Measurements from ENCODE around the gene KLK7. TPM values are rescaled to one million over a fixed set of nuclear protein-coding genes. Genes with fewer than 3 reads are reported as not detected.

KLK7 gene
- total RNA-seq, 1 donor from 2014 or later = not detected

DNA sequence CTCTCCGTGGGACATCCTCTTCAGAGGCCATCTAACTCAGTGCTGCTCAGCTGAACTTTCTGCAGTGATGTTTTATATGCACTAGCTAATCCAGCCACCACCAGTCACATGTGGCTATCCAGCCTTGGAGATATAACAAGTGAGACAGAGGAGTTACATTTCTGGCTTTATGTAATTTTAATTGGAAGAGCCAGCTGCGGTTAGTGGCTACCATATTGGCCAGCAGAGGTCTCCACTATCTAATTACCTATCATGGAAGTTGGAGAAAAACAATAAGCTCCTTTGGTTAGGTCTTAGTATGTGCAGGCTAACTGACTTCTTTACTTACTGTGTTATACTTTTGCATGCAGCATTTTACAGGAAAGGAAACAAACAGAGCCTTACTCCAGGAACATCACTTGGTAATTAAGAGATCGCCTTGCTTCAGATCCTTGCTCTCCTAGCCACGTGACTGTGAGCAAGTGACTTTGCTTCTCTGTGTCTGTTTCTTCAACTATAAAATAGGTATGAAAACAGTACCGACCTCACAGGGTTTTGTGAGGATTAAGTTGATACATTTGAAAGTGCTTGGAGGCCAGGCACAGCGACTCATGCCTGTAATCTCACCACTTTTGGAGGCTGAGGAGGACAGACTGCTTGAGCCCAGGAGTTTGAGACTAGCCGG lies 37.4 kb upstream of the KLK7 start:
- no peak overlapping the region for H3K27ac Mint-ChIP-seq
- no peak for DNase-seq (ENCODE audit: low spot score)
- H3K4me3 Mint-ChIP-seq (ENCODE audit: low read depth) = no peak overlapping the region
- intact Hi-C loops (cut with micrococcal nuclease) = no loop called here
- no peaks in the 10 kb centered on the region for H3K36me3 Mint-ChIP-seq (ENCODE audit: low read depth)
- H3K27me3 Mint-ChIP-seq (ENCODE audit: low read depth) = peaks cover 41% of the 10 kb centered on the region
- peaks cover 4% of the 10 kb centered on the region for H3K4me1 Mint-ChIP-seq (ENCODE audit: low read depth)
- H3K9me3 Mint-ChIP-seq = no peaks in the 10 kb centered on the region

DNA sequence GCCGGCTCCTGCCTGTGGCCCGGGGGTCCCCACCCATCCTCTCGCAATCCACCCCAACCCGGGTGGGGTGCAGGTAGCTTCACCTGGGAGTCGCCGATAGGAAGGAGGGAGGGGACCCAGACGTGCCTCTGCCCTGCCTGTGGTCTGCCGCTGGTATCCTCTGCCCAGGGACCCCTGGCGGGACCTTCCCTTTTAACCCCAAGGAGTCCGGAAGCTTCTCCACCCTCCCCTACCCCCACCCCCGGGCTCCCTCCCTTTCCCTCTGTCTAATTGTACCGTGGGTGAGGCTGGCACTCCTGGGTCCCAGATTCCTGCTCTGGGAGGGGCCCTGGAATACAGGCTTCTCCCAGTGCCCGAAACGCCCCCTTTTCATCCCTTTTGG lies 35.8 kb upstream of the KLK7 start, which contains the start of gene KLK10:
TSS of gene KLK10 (minus strand) at position 166 of the 382 bp plus-strand sequence. CDS start 579 bp downstream, outside the sequence.
- H3K4me3 Mint-ChIP-seq (ENCODE audit: low read depth) = no peak within 1 kb of the TSS
- no peaks in the 10 kb centered on the region for H3K9me3 Mint-ChIP-seq
- H3K27ac Mint-ChIP-seq = no peak within 1 kb of the TSS
- no peaks in the 10 kb centered on the region for H3K36me3 Mint-ChIP-seq (ENCODE audit: low read depth)
- peaks cover 48% of the 10 kb centered on the region for H3K27me3 Mint-ChIP-seq (ENCODE audit: low read depth)
- DNase-seq (ENCODE audit: low spot score) = no peak
- intact Hi-C loops (cut with micrococcal nuclease) = no loop called here
- H3K4me1 Mint-ChIP-seq (ENCODE audit: low read depth) = peaks cover 6% of the 10 kb centered on the region

DNA sequence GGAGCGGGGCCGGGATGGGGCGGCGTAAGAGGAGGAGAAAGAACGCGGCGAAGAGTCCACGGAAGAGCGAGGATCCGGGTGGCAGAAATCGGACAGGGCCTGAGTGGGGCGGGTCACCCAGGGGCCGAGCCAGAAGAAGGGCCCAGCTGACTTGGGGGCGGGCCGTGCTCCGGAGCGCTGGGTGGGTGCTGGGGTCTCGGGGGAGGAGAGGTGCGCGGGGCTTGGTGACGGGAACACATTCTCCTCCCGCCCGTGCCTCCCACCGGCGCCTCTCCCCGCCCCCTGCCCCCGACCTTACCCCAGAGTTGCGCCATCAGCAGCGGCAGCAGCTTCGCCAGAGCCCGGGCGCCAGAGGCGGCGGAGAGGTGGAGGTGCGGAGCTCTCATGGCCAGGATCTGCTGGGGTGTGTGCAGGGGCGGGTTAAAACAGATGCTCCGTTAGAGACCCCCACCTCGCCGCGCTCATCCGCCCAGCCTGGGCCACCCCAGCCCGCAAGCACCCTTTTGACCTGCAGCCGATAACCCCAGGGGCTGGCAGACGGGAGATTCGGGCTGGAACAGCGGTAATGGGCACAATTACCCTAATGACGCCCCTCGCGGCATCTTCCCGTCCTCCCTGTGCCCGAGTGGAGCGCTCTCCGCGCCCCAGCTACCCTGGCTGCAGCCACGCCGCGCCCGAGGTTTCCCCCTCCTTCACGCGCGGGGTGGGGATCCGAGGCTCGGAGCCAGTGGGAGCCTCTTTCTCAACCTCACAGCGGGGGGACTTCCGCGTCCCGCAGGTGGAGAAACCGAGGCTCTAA lies 35.2 kb upstream of the KLK7 start:
- H3K27me3 Mint-ChIP-seq (ENCODE audit: low read depth) = peaks cover 48% of the 10 kb centered on the region
- H3K27ac Mint-ChIP-seq = no peak overlapping the region
- H3K4me3 Mint-ChIP-seq (ENCODE audit: low read depth) = no peak overlapping the region
- H3K36me3 Mint-ChIP-seq (ENCODE audit: low read depth) = no peaks in the 10 kb centered on the region
- H3K9me3 Mint-ChIP-seq = no peaks in the 10 kb centered on the region
- intact Hi-C loops (cut with micrococcal nuclease) = no loop called here
- peaks cover 11% of the 10 kb centered on the region for H3K4me1 Mint-ChIP-seq (ENCODE audit: low read depth)
- no peak for DNase-seq (ENCODE audit: low spot score)

DNA sequence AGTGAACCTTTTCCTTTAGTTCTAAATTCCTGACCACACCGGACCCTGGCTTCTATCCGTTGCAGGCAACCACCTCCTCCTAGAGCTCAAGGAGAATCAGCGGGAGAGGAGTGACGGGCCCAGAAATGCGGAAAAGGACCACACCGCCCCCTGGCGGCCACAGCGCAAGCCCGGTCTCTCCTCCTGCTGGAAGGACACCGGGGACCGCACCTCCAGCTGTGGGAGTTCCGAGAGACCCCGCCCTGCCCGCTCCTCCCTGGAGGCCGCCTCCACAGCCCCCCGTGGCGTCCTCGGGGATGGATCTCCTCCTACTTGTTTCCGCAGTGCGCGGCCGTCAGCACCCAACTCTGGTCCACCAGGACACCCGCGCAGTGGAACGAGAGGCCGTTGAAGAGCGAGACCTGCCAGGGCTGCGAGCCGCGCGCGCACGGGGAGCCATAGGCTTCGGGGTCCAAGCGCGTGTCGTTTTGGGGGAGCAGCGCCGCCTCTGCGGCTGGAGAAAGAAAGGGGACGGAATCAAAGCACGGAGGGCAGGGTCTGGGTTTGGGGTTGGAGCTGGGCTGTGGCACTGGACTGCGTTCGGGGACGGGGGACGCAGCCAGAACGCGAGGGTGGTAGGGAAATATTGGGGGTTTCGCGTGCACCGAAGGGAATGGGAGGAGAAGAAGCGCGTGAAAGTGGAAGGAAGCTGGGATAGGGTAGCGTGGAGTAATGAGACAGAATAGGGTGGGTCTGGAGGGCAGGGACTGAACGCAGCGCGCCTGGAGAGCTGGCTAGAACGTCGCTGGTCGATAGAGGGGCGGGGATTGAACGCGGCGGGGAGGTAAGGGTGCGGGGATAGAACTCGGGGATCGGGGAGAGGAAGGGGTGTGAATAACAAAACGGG lies 33.3 kb upstream of the KLK7 start:
- Mint-ChIP-seq H3K4me3 (ENCODE audit: low read depth) (no peak overlapping the region), H3K36me3 (ENCODE audit: low read depth) (no peaks in the 10 kb centered on the region), H3K27ac (no peak overlapping the region), H3K9me3 (no peaks in the 10 kb centered on the region), H3K27me3 (ENCODE audit: low read depth) (peaks cover 43% of the 10 kb centered on the region), H3K4me1 (ENCODE audit: low read depth) (peaks cover 12% of the 10 kb centered on the region)
- intact Hi-C loops (cut with micrococcal nuclease) = no loop called here
- no peak for DNase-seq (ENCODE audit: low spot score)

DNA sequence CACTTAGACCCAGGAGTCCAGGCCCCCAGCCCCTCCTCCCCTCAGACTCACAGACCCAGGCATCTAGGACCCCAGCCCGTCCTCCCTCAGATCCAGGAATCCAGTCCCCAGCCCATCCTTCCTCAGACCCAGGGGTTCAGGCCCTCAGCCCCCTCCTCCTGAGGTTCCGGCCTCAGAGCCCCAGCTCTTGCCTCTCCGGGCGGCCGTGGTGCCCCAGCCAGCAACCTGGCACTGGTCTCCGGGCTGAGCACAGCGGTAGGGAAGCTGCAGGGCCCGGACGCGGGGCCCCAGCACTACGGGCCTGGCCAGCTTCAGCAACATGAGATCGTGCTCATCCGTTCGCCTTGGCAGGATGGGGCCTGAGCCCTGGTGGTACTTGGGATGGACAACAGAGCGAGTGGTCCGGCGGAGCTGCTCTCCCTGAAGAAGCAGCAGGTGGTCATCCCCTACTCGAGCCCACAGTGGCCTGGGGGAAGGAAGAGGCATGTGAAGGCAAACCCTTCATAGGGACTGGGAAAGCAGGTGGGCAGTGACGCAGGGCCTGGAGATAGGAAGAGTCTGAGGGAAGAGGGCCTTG lies 32.1 kb upstream of the KLK7 start:
- Mint-ChIP-seq H3K27ac (no peak overlapping the region), H3K4me3 (ENCODE audit: low read depth) (no peak overlapping the region), H3K4me1 (ENCODE audit: low read depth) (peaks cover 12% of the 10 kb centered on the region), H3K36me3 (ENCODE audit: low read depth) (no peaks in the 10 kb centered on the region), H3K27me3 (ENCODE audit: low read depth) (peaks cover 43% of the 10 kb centered on the region), H3K9me3 (no peaks in the 10 kb centered on the region)
- intact Hi-C loops (cut with micrococcal nuclease) = no loop called here
- DNase-seq (ENCODE audit: low spot score) = no peak

DNA sequence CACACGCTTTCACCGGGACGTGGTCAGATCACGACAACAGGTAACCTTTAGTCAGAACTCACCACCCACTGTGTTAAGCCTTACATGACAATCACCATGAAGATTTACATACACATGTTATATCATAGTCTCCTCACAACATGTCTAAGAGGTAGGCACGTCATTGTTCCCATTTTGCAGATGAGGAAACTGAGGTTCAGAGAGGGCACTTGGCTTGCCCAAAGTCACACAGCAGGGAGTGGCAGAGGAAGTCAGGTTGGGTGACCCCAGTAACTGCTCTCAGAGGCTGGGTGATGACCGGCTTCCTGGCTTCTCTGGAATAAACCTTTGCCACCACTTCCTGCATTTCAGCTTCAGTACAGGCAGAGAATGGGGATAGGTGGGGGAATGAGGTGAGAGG lies 30.5 kb upstream of the KLK7 start:
- no peaks in the 10 kb centered on the region for H3K36me3 Mint-ChIP-seq (ENCODE audit: low read depth)
- intact Hi-C loops (cut with micrococcal nuclease) = no loop called here
- H3K27ac Mint-ChIP-seq = no peak overlapping the region
- H3K9me3 Mint-ChIP-seq = no peaks in the 10 kb centered on the region
- H3K4me1 Mint-ChIP-seq (ENCODE audit: low read depth) = peaks cover 9% of the 10 kb centered on the region
- no peak overlapping the region for H3K4me3 Mint-ChIP-seq (ENCODE audit: low read depth)
- peaks cover 33% of the 10 kb centered on the region for H3K27me3 Mint-ChIP-seq (ENCODE audit: low read depth)
- no peak for DNase-seq (ENCODE audit: low spot score)

DNA sequence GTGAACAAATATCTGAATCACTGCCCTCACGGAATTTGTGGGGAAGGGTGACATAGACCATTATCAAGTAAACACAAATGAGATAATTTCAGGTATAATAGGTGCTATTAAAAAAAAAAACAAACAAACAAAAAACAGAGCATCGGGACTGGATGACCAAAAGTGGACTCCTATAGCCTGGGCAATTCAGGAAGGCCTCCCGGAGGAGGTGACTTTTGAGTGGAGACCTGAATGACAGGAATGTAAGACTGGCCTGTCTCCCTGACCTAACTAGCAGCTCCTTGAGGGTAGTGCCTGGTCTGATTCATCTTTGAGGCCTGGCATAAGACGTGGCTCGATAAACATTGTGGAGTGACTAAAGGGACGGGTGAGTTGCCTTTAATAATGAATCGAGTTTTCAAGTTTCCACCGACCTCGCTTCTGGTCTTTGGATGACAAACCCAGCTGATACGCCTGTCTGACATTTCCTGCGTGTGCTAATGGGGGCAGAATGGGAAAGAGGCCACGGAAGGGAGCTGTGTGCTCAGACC lies 29.0 kb upstream of the KLK7 start:
- H3K27me3 Mint-ChIP-seq (ENCODE audit: low read depth) = peaks cover 24% of the 10 kb centered on the region
- intact Hi-C loops (cut with micrococcal nuclease) = no loop called here
- no peaks in the 10 kb centered on the region for H3K36me3 Mint-ChIP-seq (ENCODE audit: low read depth)
- peaks cover 9% of the 10 kb centered on the region for H3K4me1 Mint-ChIP-seq (ENCODE audit: low read depth)
- H3K4me3 Mint-ChIP-seq (ENCODE audit: low read depth) = no peak overlapping the region
- DNase-seq (ENCODE audit: low spot score) = no peak
- H3K9me3 Mint-ChIP-seq = no peaks in the 10 kb centered on the region
- no peak overlapping the region for H3K27ac Mint-ChIP-seq

DNA sequence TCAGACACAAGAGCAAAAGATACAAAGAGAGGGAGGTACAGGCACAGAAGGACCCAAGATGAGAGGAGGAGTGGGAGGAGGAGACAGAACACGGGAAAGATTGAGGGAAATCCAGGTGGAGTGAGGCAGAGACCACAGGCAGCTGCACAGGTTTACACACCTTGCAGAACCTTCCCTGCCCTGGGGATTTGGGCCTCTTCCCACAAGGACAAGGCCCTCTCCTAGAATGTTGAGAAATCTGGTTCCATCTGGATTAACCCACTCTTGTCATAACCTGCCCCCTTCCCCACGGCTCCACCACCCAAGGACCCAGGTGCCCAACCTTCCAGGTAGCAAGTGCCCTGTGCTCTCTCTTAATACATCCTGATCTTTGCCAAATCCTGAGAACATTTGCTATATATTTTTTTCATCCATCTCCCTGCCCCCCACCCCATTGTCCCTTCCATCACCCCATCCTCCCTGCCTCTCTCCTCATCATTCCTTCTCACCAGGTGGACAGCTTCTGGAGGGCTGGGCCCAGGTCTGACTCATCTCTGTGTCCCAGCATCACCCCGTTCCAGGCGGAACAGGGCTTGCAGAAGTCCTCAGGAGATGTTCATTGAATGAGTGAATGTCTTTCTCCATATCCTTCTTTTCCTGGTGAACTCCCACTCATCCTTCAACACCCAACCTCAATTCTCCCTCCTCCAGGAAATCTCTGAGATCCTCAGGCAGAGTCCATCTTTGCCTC lies 26.5 kb upstream of the KLK7 start:
- H3K27ac Mint-ChIP-seq = no peak overlapping the region
- H3K9me3 Mint-ChIP-seq = no peaks in the 10 kb centered on the region
- H3K36me3 Mint-ChIP-seq (ENCODE audit: low read depth) = no peaks in the 10 kb centered on the region
- intact Hi-C loops (cut with micrococcal nuclease) = no loop called here
- H3K4me3 Mint-ChIP-seq (ENCODE audit: low read depth) = no peak overlapping the region
- H3K27me3 Mint-ChIP-seq (ENCODE audit: low read depth) = peaks cover 7% of the 10 kb centered on the region
- DNase-seq (ENCODE audit: low spot score) = no peak
- peaks cover 9% of the 10 kb centered on the region for H3K4me1 Mint-ChIP-seq (ENCODE audit: low read depth)

DNA sequence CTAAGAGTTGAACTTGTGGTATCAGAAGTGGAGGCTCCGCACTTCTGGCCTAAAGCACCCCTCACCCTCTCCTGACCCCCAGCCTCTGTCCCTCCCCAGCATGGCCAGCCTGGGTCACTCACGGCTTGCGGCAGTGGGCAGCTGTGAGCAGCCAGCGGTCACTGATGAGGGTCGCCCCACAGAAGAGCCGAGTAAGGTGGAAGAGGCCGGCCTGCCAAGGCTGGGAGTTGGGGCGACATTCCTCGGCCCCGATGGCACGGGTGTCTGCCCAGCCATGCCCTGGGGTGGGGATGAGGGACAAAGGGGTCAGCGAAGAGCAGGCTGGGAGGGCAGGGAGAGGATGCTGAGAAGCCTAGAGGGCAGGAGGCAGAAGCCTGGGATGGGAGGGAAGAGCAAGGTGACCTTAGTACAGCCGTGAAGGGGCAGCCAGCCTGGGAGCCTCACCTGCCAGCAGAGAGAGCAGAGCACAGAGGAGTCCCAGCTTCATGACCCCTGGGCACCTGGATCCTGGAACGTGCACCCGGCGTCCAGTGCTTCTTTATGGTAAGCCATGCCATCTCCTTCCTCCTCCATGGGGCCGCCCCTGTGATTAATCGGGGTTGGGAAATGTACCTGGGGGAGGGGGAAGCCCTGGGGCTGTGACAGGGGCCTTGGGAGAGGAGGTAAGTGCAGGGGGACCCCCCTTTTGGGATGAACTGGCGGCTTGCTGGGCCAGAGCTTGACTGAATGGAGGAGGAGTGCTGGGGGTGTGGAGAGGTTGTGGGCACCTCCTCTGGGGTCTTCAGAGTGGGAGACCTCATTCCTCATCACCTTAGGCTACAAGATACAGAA lies 25.6 kb upstream of the KLK7 start:
- Mint-ChIP-seq H3K9me3 (no peaks in the 10 kb centered on the region), H3K27me3 (ENCODE audit: low read depth) (peaks cover 3% of the 10 kb centered on the region), H3K36me3 (ENCODE audit: low read depth) (no peaks in the 10 kb centered on the region), H3K4me1 (ENCODE audit: low read depth) (peaks cover 4% of the 10 kb centered on the region), H3K4me3 (ENCODE audit: low read depth) (no peak overlapping the region), H3K27ac (no peak overlapping the region)
- no peak for DNase-seq (ENCODE audit: low spot score)
- intact Hi-C loops (cut with micrococcal nuclease) = no loop called here

DNA sequence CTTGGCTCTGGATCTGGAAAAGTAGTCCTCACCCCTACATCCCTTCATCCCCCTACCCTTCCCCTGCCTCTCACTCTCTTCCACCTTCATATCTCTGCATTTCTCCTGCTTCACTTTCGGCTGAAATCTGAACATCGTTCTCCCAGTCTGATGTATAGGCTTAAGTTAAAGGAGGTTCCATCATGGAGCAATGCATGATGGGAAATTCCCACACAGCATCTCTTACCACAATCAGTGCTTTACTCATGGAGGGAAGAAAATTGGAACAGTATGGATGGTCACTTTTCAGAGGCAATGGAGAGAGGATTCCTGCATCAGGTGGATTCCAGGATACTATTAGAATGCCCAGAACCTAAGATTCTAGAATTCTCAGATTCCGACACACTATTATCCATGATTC lies 23.8 kb upstream of the KLK7 start:
- no peak for DNase-seq (ENCODE audit: low spot score)
- Mint-ChIP-seq H3K4me1 (ENCODE audit: low read depth) (no peaks in the 10 kb centered on the region), H3K36me3 (ENCODE audit: low read depth) (no peaks in the 10 kb centered on the region), H3K4me3 (ENCODE audit: low read depth) (no peak overlapping the region), H3K27ac (no peak overlapping the region), H3K27me3 (ENCODE audit: low read depth) (peaks cover 3% of the 10 kb centered on the region), H3K9me3 (no peaks in the 10 kb centered on the region)
- intact Hi-C loops (cut with micrococcal nuclease) = no loop called here

DNA sequence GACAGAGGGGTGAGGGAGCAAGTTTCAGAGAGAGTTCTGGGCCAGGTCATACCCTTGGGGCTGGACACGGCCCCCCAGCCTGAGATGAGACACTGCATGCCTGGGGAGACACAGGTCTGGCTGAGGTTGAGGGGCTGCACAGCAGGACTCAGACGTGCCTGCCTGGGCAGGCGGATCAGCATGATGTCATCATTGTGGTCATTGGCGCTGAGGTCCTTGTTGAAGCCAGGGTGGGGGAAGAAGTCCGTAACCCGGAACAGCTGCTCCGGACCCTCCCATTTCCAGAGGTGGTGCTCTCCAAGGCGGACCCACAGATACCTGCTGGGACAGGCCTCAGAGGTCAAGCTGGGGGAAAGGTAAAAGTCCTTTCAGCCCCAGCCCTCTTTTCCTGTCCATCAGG lies 22.7 kb upstream of the KLK7 start:
- no peak for DNase-seq (ENCODE audit: low spot score)
- intact Hi-C loops (cut with micrococcal nuclease) = no loop called here
- Mint-ChIP-seq H3K27me3 (ENCODE audit: low read depth) (peaks cover 3% of the 10 kb centered on the region), H3K27ac (no peak overlapping the region), H3K4me1 (ENCODE audit: low read depth) (no peaks in the 10 kb centered on the region), H3K4me3 (ENCODE audit: low read depth) (no peak overlapping the region), H3K9me3 (no peaks in the 10 kb centered on the region), H3K36me3 (ENCODE audit: low read depth) (no peaks in the 10 kb centered on the region)
